Thymus (tissue), 14 donors: Measurements from ENCODE around the gene MANEAL. TPM values are rescaled to one million over a fixed set of nuclear protein-coding genes. Genes with fewer than 3 reads are reported as not detected.

Experiments
- DNase-seq, 9 donors: peaks; one replicate each; pipeline ENCODE4 v3.0.0-alpha.2; 2013; ENCODE audit warnings: low spot score in 9 of 9, low read depth in 6 of 9, missing footprints in 1 of 9
- H3K27ac ChIP-seq, 2 donors: one replicate each; pipeline ENCODE4 v1.5.1; 2013; ENCODE audit warnings: control low read depth in 1 of 2, low read depth in 1 of 2, low read length in 1 of 2, mild to moderate bottlenecking in 1 of 2, moderate library complexity in 1 of 2
- H3K27me3 ChIP-seq, 2 donors: one replicate each; pipeline ENCODE4 v1.5.1; 2013; ENCODE audit warnings: low read length in 1 of 2; ENCODE audit not compliant: control insufficient read depth in 2 of 2, insufficient read depth in 1 of 2
- H3K36me3 ChIP-seq, 2 donors: one replicate each; pipeline ENCODE4 v1.5.1; 2013; ENCODE audit warnings: low read length in 1 of 2, mild to moderate bottlenecking in 1 of 2, moderate library complexity in 1 of 2; ENCODE audit not compliant: control insufficient read depth in 2 of 2, insufficient read depth in 2 of 2
- H3K4me1 ChIP-seq, 2 donors: one replicate each; pipeline ENCODE4 v1.5.1; 2013; ENCODE audit warnings: low read length in 2 of 2; ENCODE audit not compliant: control insufficient read depth in 2 of 2, insufficient read depth in 2 of 2
- H3K4me3 ChIP-seq, 2 donors: one replicate each; pipeline ENCODE4 v1.5.1; 2013; ENCODE audit warnings: low read length in 2 of 2, control low read depth in 1 of 2, mild to moderate bottlenecking in 1 of 2
- H3K9me3 ChIP-seq, 2 donors: one replicate each; pipeline ENCODE4 v1.5.1; 2013; ENCODE audit warnings: low read length in 1 of 2, mild to moderate bottlenecking in 1 of 2; ENCODE audit not compliant: control insufficient read depth in 2 of 2, insufficient read depth in 1 of 2
- WGBS: extraction: QIAGEN DNeasy Blood & Tissue Kit; methylation state at CpG from one replicate; pipeline ENCODE4 v1.1.7; 2013; 5-methylcytosine and 5-hydroxymethylcytosine counted together
- long read RNA-seq, 10 donors: transcript quantifications; one replicate each; lab custom pipeline, GENCODE V29; 2026
- polyA plus RNA-seq: library from polyadenylated mRNA; stranded (reverse); fragments of 200-250 nt; gene quantifications from one replicate; pipeline ENCODE4 v1.2.3, GENCODE V29; 2013
- total RNA-seq: library from RNA; stranded (reverse); fragments of 120-200 nt; gene quantifications from one replicate; pipeline ENCODE4 v1.2.4, GENCODE V29; 2013
- donor health status: healthy.

Gene MANEAL
- total RNA-seq (1.5 TPM), polyA plus RNA-seq (1.8 TPM)
- long read RNA-seq, donor 1, result 0 reads
- long read RNA-seq, donor 2, partial matches to known transcripts, result 0 of 3 reads
- long read RNA-seq, donor 2, other reads (novel, unspliced or antisense), result 0 of 3 reads
- long read RNA-seq, donor 3, result 0 reads
- long read RNA-seq, donor 4, partial matches to known transcripts, result 0 of 1 reads
- long read RNA-seq, donor 4, other reads (novel, unspliced or antisense), result 0 of 1 reads
- long read RNA-seq, donor 5, partial matches to known transcripts, result 0 of 1 reads
- long read RNA-seq, donor 5, other reads (novel, unspliced or antisense), result 0 of 1 reads
- long read RNA-seq, donor 6, partial matches to known transcripts, result 0 of 1 reads
- long read RNA-seq, donor 6, other reads (novel, unspliced or antisense), result 0 of 1 reads
- long read RNA-seq, donor 7, result 0 reads
- long read RNA-seq, donor 8, result 0 reads
- long read RNA-seq, donor 9, result 0 reads
- long read RNA-seq, donor 10, result 0 reads

GRCh38 chr1:37793773-37794371 is at the start of gene MANEAL:
Gene MANEAL (plus strand): TSS chr1:37793847. CDS start chr1:37794183, 336 bp downstream.
- DNase-seq, result no peak
- peaks cover 33 to 53% of the 10 kb centered on the region in 2 donors for H3K27me3 ChIP-seq
- no peak within 1 kb of the TSS for H3K27ac ChIP-seq

GRCh38 chr1:37746806-37747205 is 46.8 kb upstream of the MANEAL start:
- H3K4me1 ChIP-seq, result no peaks in the 10 kb centered on the region
- no peak for DNase-seq
- no peaks in the 10 kb centered on the region for H3K9me3 ChIP-seq
- H3K27ac ChIP-seq, result no peak overlapping the region
- peaks cover 2 to 15% of the 10 kb centered on the region in 2 donors for H3K27me3 ChIP-seq
- no peaks in the 10 kb centered on the region for H3K36me3 ChIP-seq
- 93% methylated on average over 3 of the region's 3 CpGs for WGBS
- H3K4me3 ChIP-seq, result no peak overlapping the region

More at GRCh38 chr1:37793773-37794371, at the start of gene MANEAL:
- WGBS, result under 1% methylated on average over 81 of the region's 82 CpGs
- Histone ChIP-seq H3K9me3 (no peaks in the 10 kb centered on the region), H3K4me1 (no peaks in the 10 kb centered on the region), H3K36me3 (no peaks in the 10 kb centered on the region), H3K4me3 (peak within 1 kb of the TSS in 1 of 2 donors; percentile 47)

DNA sequence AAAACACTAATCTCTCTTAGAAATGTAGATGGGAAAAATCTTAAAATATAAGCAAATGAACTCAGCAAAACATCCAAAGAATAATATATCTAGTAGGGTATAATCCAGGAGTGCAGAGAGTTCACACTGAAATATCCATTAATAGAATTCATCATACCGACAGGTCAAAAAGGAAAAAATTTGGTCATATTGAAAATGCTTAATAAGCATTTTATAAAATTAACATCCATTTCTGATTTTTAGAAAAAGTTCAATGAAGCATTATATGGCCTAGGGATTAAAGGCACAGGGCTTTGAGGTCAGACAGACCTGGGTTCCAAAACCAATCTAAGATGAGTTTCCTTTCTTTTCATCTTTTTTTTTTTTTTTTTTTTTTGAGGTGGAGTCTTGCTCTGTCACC is 45.1 kb upstream of the MANEAL start:
- H3K4me1 ChIP-seq, result no peaks in the 10 kb centered on the region
- no peaks in the 10 kb centered on the region for H3K9me3 ChIP-seq
- no peak overlapping the region for H3K27ac ChIP-seq
- no peak overlapping the region for H3K4me3 ChIP-seq
- 97% methylated on average over 1 of the region's 1 CpG for WGBS
- no peaks in the 10 kb centered on the region for H3K36me3 ChIP-seq
- peaks cover 19 to 28% of the 10 kb centered on the region in 2 donors for H3K27me3 ChIP-seq
- no peak for DNase-seq

DNA sequence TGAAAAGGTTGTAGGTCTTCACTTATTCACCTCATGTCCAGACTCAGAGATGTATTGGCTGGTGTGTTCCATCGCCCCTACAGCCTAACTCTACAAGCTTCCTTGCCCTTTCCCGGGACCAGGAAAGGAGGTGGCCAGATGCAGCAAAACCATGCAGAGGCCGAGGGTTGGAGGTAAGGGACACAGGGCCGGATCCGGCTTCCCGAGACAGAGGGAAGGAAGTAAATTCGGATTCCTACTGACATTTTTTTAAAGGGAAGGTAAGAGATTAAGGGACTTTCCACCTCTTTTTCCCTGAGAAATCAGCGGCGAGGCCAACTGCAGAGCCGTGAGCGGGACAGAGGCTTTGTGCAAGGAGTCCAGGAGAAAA is 41.4 kb upstream of the MANEAL start:
- H3K27ac ChIP-seq, result no peak overlapping the region
- no peaks in the 10 kb centered on the region for H3K36me3 ChIP-seq
- H3K27me3 ChIP-seq, result peaks cover 37 to 62% of the 10 kb centered on the region in 2 donors
- H3K4me1 ChIP-seq, result no peaks in the 10 kb centered on the region
- DNase-seq, result no peak
- WGBS, result 30% methylated on average over 11 of the region's 11 CpGs
- H3K4me3 ChIP-seq, result no peak overlapping the region
- H3K9me3 ChIP-seq, result no peaks in the 10 kb centered on the region

GRCh38 chr1:37752583-37753471 is 40.8 kb upstream of the MANEAL start:
- Histone ChIP-seq H3K4me1 (no peaks in the 10 kb centered on the region), H3K27ac (no peak overlapping the region), H3K9me3 (no peaks in the 10 kb centered on the region), H3K27me3 (peaks cover 37 to 62% of the 10 kb centered on the region in 2 donors), H3K36me3 (no peaks in the 10 kb centered on the region), H3K4me3 (peak overlapping the region in 1 of 2 donors; percentile 43)
- DNase-seq, result no peak
- 2% methylated on average over 105 of the region's 105 CpGs for WGBS

DNA sequence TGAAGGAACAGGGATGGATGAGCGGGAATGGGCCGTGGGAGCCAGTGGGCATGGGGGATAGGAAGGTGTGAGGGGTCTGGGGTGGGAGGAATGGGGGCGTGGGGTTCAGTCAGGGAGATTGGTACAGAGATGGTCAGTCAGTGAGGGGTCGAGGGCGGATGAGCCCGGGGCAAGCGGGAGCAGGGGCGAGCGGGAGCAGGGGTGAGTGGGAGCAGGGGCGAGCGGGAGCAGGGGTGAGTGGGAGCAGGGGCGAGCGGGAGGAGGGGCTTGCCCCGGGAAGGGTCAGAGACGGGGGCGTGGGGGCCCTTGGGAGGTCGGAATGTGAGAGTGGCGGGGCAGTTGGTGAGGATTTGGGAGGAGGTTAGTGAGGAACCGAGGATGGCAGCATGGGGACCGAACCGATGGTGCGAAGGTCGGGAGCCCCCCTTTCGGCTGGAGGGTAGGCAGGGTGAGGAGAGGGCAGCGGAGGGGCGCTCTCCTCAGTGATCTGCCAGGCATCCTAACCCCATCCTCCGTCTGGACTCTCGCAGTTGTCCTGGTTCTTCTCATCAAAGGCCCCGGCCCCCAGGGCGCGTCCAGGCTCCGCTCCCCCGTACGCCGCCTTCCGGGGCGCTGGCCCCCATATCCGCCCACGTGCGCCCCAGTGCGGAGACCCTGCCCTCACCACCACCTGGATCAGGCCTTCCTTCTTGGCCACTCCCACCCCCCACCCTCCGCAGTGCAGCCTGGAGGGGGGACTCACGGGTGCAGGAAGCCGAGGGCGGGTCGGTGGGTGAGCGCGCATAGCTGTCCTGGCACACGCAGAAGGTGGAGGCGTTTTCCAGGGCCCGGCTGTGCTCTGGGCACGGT is 40.0 kb upstream of the MANEAL start:
- no peaks in the 10 kb centered on the region for H3K9me3 ChIP-seq
- no peak overlapping the region for H3K4me3 ChIP-seq
- H3K27ac ChIP-seq, result no peak overlapping the region
- H3K27me3 ChIP-seq, result peaks cover 37 to 64% of the 10 kb centered on the region in 2 donors
- H3K4me1 ChIP-seq, result no peaks in the 10 kb centered on the region
- DNase-seq, result no peak
- WGBS, result 7% methylated on average over 52 of the region's 52 CpGs
- H3K36me3 ChIP-seq, result no peaks in the 10 kb centered on the region

- Histone ChIP-seq H3K27me3 (peaks cover 37 to 67% of the 10 kb centered on the region in 2 donors), H3K4me1 (no peaks in the 10 kb centered on the region), H3K36me3 (no peaks in the 10 kb centered on the region), H3K27ac (no peak overlapping the region), H3K4me3 (no peak overlapping the region), H3K9me3 (no peaks in the 10 kb centered on the region)
- no peak for DNase-seq
- 82% methylated on average over 1 of the region's 1 CpG for WGBS
Observed at GRCh38 chr1:37755290-37755689, 38.4 kb upstream of the MANEAL start.

DNA sequence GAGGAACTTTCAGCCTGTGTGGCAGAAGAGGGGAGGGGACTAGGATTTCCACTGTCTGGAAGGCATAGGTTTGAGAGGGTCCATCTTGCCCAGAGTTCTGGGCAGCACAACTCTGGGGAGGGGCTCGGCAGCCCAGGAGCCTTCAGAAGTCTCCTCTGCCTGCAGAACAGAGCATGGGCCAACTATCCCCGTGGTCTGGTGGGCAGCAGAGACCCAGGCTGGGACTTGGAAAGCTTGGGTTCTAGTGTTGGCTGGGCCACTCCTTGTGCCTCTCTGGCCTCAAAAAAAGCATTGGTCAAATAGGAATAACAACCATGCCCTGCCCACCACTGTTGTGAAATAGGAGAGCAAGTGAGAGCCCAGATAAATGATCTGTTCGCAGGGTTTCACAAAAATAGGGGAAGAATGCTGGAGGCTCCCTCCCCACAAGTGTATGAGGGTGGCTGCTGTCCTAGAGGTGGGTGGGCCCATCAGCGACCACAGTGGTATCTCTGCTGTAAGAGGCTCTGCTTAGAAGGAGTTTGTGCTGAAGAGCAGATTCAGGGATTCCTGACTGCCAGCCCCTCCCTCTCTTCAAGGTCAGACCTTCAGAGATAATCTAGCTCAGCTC is 37.6 kb upstream of the MANEAL start:
- peaks cover 37 to 61% of the 10 kb centered on the region in 2 donors for H3K27me3 ChIP-seq

More for the DNA sequence above, 37.6 kb upstream of the MANEAL start:
- no peaks in the 10 kb centered on the region for H3K4me1 ChIP-seq
- H3K36me3 ChIP-seq, result no peaks in the 10 kb centered on the region
- H3K4me3 ChIP-seq, result no peak overlapping the region
- 70% methylated on average over 4 of the region's 4 CpGs for WGBS
- H3K9me3 ChIP-seq, result no peaks in the 10 kb centered on the region
- no peak overlapping the region for H3K27ac ChIP-seq
- no peak for DNase-seq
